Mesenchymal stem cell (in vitro differentiated cells and primary cell): ENCODE measurements around the gene ARL9.

Experiments
- DNase-seq: peaks from one replicate; pipeline ENCODE4 v3.0.0-alpha.2; 2013
- H2AFZ ChIP-seq: one replicate; pipeline ENCODE4 v1.6.1; 2013; ENCODE audit warnings: low read depth, mild to moderate bottlenecking, control low read depth, inconsistent platforms, low read length, moderate library complexity
- H2AK5ac ChIP-seq: 2 replicates; pipeline ENCODE4 v1.6.1; 2013; ENCODE audit warnings: low read length, moderate library complexity, mild to moderate bottlenecking, inconsistent platforms; ENCODE audit not compliant: severe bottlenecking
- H2BK120ac ChIP-seq: one replicate; pipeline ENCODE4 v1.6.1; 2013; ENCODE audit warnings: low read depth, mild to moderate bottlenecking, inconsistent platforms, low read length, moderate library complexity
- H2BK12ac ChIP-seq, 2 experiments: one replicate each; pipeline ENCODE4 v1.6.1; 2013; ENCODE audit warnings: inconsistent platforms in 2 of 2, low read length in 2 of 2, mild to moderate bottlenecking in 2 of 2, moderate library complexity in 2 of 2, control low read depth in 1 of 2
- H2BK15ac ChIP-seq: one replicate; pipeline ENCODE4 v1.6.1; 2013; ENCODE audit warnings: mild to moderate bottlenecking, low read depth, inconsistent platforms; ENCODE audit not compliant: poor library complexity, severe bottlenecking
- H2BK5ac ChIP-seq: 2 replicates; pipeline ENCODE4 v1.6.1; 2013; ENCODE audit warnings: low read depth, mild to moderate bottlenecking, low read length, control low read depth, inconsistent platforms; ENCODE audit not compliant: poor library complexity, severe bottlenecking
- H3K14ac ChIP-seq, 2 experiments: one replicate each; pipeline ENCODE4 v1.6.1; 2013; ENCODE audit warnings: inconsistent platforms in 2 of 2, low read length in 2 of 2, control low read depth in 1 of 2, mild to moderate bottlenecking in 1 of 2, moderate library complexity in 1 of 2
- H3K18ac ChIP-seq, 2 experiments: one replicate each; pipeline ENCODE4 v1.6.1; 2013; ENCODE audit warnings: inconsistent platforms in 2 of 2, low read length in 2 of 2, control low read depth in 1 of 2, low read depth in 1 of 2, mild to moderate bottlenecking in 1 of 2
- H3K23ac ChIP-seq, 2 experiments: one replicate each; pipeline ENCODE4 v1.6.1; 2013; ENCODE audit warnings: inconsistent platforms in 2 of 2, low read length in 2 of 2, mild to moderate bottlenecking in 2 of 2, moderate library complexity in 2 of 2, control low read depth in 1 of 2
- H3K27ac ChIP-seq: 2 replicates; pipeline ENCODE4 v1.5.1; 2013; ENCODE audit warnings: mild to moderate bottlenecking, moderate library complexity, low read length, control low read depth, inconsistent platforms; ENCODE audit not compliant: poor library complexity, severe bottlenecking
- H3K27me3 ChIP-seq, 2 experiments: 2 replicates each; pipeline versions ENCODE4 v1.6.1 to v1.7.0; 2013; ENCODE audit warnings: low read length in 2 of 2, mild to moderate bottlenecking in 2 of 2, moderate library complexity in 2 of 2, control low read depth in 1 of 2, inconsistent platforms in 1 of 2; ENCODE audit not compliant: control insufficient read depth in 1 of 2, insufficient read depth in 1 of 2
- H3K36me3 ChIP-seq, 2 experiments: 2 replicates each; pipeline versions ENCODE4 v1.6.1 to v1.7.0; 2013; ENCODE audit warnings: low read length in 2 of 2, control low read depth in 1 of 2, inconsistent platforms in 1 of 2, low read depth in 1 of 2, mild to moderate bottlenecking in 1 of 2; ENCODE audit not compliant: insufficient read depth in 2 of 2, control insufficient read depth in 1 of 2
- H3K4ac ChIP-seq, 2 experiments: one replicate each; pipeline ENCODE4 v1.6.1; 2013; ENCODE audit warnings: inconsistent platforms in 2 of 2, low read length in 2 of 2, mild to moderate bottlenecking in 2 of 2, moderate library complexity in 2 of 2, control low read depth in 1 of 2, low read depth in 1 of 2
- H3K4me1 ChIP-seq: 2 replicates; pipeline ENCODE4 v1.6.1; 2013; ENCODE audit warnings: low read depth, low read length, control low read depth; ENCODE audit not compliant: control insufficient read depth, insufficient read depth
- H3K4me2 ChIP-seq: 2 replicates; pipeline ENCODE4 v1.6.1; 2013; ENCODE audit warnings: low read length, mild to moderate bottlenecking, inconsistent platforms; ENCODE audit not compliant: poor library complexity, severe bottlenecking
- H3K4me3 ChIP-seq, 2 experiments: 2 replicates each; pipeline versions ENCODE4 v1.5.1 to v1.7.0; 2013; ENCODE audit warnings: low read length in 2 of 2, mild to moderate bottlenecking in 2 of 2, control low read depth in 1 of 2, low read depth in 1 of 2; ENCODE audit not compliant: insufficient read depth in 1 of 2
- H3K79me1 ChIP-seq: replicated peaks from 2 replicates; pipeline ENCODE4 v1.6.1; 2013; ENCODE audit warnings: mild to moderate bottlenecking, control low read depth, low read length, inconsistent platforms; ENCODE audit not compliant: poor library complexity, severe bottlenecking
- H3K9ac ChIP-seq: 2 replicates; pipeline ENCODE4 v1.7.0; 2013; ENCODE audit warnings: mild to moderate bottlenecking, low read length, moderate library complexity
- H3K9me3 ChIP-seq: 2 replicates; pipeline ENCODE4 v1.7.0; 2013; ENCODE audit warnings: mild to moderate bottlenecking, low read length; ENCODE audit not compliant: control insufficient read depth
- H4K8ac ChIP-seq: one replicate; pipeline ENCODE4 v1.6.1; 2013; ENCODE audit warnings: inconsistent platforms, mild to moderate bottlenecking, low read length, moderate library complexity
- H4K91ac ChIP-seq: one replicate; pipeline ENCODE4 v1.6.1; 2013; ENCODE audit warnings: mild to moderate bottlenecking, low read length, inconsistent platforms
- WGBS: methylation state at CpG from one replicate; pipeline ENCODE4 v1.1.7; 2013; ENCODE audit warnings: mixed read lengths; 5-methylcytosine and 5-hydroxymethylcytosine counted together

ARL9 gene

DNA sequence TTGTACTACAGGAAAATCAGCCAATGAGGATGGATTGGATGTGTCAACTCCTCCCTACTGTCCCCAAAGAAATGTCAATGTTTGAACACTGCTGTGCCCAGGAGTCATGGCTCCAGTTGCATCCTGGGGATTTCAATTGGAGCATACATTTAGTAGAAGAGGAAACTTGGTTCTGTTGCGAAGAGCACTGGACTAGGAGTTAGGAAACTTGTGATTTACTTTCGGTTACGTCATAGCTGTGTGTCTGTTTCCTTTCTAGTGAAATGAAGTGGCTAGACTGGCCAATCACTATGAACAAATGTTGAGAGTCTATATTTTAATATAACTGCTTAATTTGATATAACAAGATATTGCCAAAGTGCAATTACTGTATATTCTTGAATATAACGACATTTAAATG is 35.2 kb downstream of the ARL9 start:
- H2BK5ac ChIP-seq: no peak overlapping the region

DNA sequence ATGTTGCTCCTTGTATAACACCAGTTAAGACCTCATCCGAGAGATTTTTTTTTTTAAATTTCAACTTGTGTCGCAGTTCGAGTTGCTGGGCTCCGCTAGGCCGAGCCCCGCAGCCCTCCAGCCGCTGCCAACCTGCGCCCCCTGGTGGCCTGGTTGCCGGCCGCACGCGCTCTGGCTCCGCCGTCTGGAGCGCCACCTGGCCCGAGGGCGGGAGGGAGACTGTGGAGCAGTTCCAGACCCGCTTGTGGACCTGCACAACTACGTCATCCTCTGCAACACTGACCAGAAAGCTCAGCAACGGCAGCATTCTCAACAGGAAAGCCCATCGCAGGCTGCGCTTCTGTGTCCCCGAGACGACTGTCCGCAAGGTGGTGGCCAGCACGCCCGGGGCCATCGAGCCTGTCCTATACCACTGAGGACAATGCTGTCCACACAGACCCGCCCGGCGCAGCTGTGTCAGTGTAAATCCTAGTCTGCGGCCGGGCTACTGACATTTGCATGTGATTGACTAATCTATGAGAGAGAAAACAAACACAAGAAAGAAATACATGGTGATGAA is 39.1 kb downstream of the ARL9 start:
- Histone ChIP-seq H2BK15ac (no peak overlapping the region), H3K14ac (no peak overlapping the region), H3K23ac (no peak overlapping the region), H3K36me3 (no peaks in the 10 kb centered on the region), H3K79me1 (no peaks in the 10 kb centered on the region), H2AK5ac (no peak overlapping the region), H3K4ac (no peak overlapping the region), H4K8ac (no peak overlapping the region), H3K18ac (peak overlapping the region; percentile 3 to 37), H3K4me1 (peaks cover 3% of the 10 kb centered on the region), H3K27me3 (no peaks in the 10 kb centered on the region), H2AFZ (peak overlapping the region; percentile 85), H2BK120ac (no peak overlapping the region), H3K4me3 (peak overlapping the region; percentile 45 to 74), H3K27ac (no peak overlapping the region), H2BK5ac (no peak overlapping the region), H3K9me3 (no peaks in the 10 kb centered on the region), H2BK12ac (peak overlapping the region in 1 of 2 experiments; percentile 77), H3K9ac (peak overlapping the region; percentile 87), H3K4me2 (peak overlapping the region; percentile 58), H4K91ac (no peak overlapping the region)
- WGBS: 4% methylated on average over 33 of the region's 33 CpGs
- peak; percentile 85 for DNase-seq

More for the DNA sequence above, 35.2 kb downstream of the ARL9 start:
- no peak overlapping the region for H3K4me2 ChIP-seq
- H4K8ac ChIP-seq: no peak overlapping the region
- no peak overlapping the region for H3K27ac ChIP-seq
- H3K36me3 ChIP-seq: no peaks in the 10 kb centered on the region
- 94% methylated on average over 3 of the region's 4 CpGs for WGBS
- no peak overlapping the region for H4K91ac ChIP-seq
- DNase-seq: no peak
- H2BK15ac ChIP-seq: no peak overlapping the region
- no peaks in the 10 kb centered on the region for H3K9me3 ChIP-seq
- H3K4me3 ChIP-seq: no peak overlapping the region
- no peaks in the 10 kb centered on the region for H3K27me3 ChIP-seq
- H3K4ac ChIP-seq: no peak overlapping the region
- H3K18ac ChIP-seq: no peak overlapping the region
- no peak overlapping the region for H2AK5ac ChIP-seq
- H2AFZ ChIP-seq: no peak overlapping the region
- H2BK120ac ChIP-seq: no peak overlapping the region
- H2BK12ac ChIP-seq: no peak overlapping the region
- no peak overlapping the region for H3K9ac ChIP-seq
- peaks cover 3% of the 10 kb centered on the region for H3K4me1 ChIP-seq
- H3K14ac ChIP-seq: no peak overlapping the region
- no peak overlapping the region for H3K23ac ChIP-seq
- H3K79me1 ChIP-seq: no peaks in the 10 kb centered on the region

DNA sequence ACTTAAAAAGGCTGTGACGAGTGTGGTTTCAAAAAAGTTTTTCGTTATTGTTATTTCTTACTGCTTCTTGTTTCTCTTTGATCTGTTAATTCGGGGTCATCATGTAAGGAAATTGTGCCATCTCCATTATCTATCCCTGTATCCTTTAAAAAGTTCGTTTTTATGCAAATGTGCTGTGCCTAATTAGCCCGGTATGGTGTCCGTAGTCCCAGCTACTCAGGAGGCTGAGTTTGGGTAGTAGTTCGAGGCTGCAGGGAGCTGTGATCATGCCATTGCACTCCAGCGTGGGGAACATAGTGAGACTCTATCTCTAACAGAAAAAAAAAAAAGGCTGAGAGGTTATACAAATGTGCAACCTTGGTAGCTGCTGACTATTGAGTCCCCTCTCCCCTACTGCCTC is 45.1 kb downstream of the ARL9 start:
- Histone ChIP-seq H3K23ac (no peak overlapping the region), H4K91ac (no peak overlapping the region), H4K8ac (no peak overlapping the region), H2BK15ac (no peak overlapping the region), H2BK120ac (no peak overlapping the region), H3K4me1 (no peaks in the 10 kb centered on the region), H3K36me3 (no peaks in the 10 kb centered on the region), H2AFZ (no peak overlapping the region), H3K18ac (no peak overlapping the region), H3K27ac (no peak overlapping the region), H3K4me2 (no peak overlapping the region), H2BK5ac (no peak overlapping the region), H3K4me3 (no peak overlapping the region), H3K4ac (no peak overlapping the region), H2AK5ac (no peak overlapping the region), H2BK12ac (no peak overlapping the region), H3K9ac (no peak overlapping the region), H3K27me3 (peaks cover 0 to 2% of the 10 kb centered on the region in 2 experiments), H3K9me3 (no peaks in the 10 kb centered on the region), H3K79me1 (no peaks in the 10 kb centered on the region), H3K14ac (no peak overlapping the region)
- 79% methylated on average over 6 of the region's 8 CpGs for WGBS
- DNase-seq: no peak

DNA sequence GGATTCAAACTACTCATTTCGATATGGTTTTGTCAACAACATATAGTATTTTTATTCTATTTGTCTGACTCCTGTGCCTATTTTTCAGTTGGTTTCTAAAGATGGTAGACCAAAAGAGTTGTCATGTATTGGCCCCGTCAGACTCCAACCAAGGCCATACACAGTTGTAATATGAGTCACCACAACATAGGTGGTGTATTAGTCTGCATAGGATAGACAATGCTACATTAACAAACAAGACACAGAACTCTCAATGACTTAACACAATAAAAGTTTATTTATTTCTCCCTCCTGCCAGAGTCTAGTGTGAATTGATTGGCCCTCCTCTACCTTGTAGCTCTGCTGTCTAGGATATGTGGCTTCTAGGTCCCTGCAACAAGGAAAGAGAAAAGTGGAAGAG is 45.9 kb downstream of the ARL9 start:
- Histone ChIP-seq H2AK5ac (no peak overlapping the region), H4K91ac (no peak overlapping the region), H2BK5ac (no peak overlapping the region), H4K8ac (no peak overlapping the region), H2BK12ac (no peak overlapping the region), H2BK120ac (no peak overlapping the region), H2BK15ac (no peak overlapping the region), H3K9me3 (no peaks in the 10 kb centered on the region), H3K79me1 (no peaks in the 10 kb centered on the region), H3K4ac (no peak overlapping the region), H3K14ac (no peak overlapping the region), H3K4me1 (no peaks in the 10 kb centered on the region), H3K23ac (no peak overlapping the region), H3K36me3 (no peaks in the 10 kb centered on the region), H3K9ac (no peak overlapping the region), H3K27ac (no peak overlapping the region), H3K4me2 (no peak overlapping the region), H3K4me3 (no peak overlapping the region), H3K18ac (no peak overlapping the region), H2AFZ (no peak overlapping the region), H3K27me3 (peaks cover 0 to 2% of the 10 kb centered on the region in 2 experiments)
- no peak for DNase-seq
- WGBS: 85% methylated on average over 1 of the region's 2 CpGs
